BE2C (cell line): Measurements from ENCODE around the gene WEE1.

Experiments
- DNase-seq: peaks from one replicate; pipeline ENCODE4 v3.0.0-alpha.2; 2020
- H3K27me3 ChIP-seq: fragments of 250-450 bp; sonication (Bioruptor Pico); 2 replicates; pipeline ENCODE4 v1.5.1; 2020; ENCODE audit warnings: mild to moderate bottlenecking
- H3K36me3 ChIP-seq: fragments of 250-450 bp; sonication (Bioruptor Pico); 2 replicates; pipeline ENCODE4 v1.5.1; 2020; ENCODE audit warnings: mild to moderate bottlenecking
- H3K4me1 ChIP-seq: fragments of 250-450 bp; sonication (Bioruptor Pico); 2 replicates; pipeline ENCODE4 v1.5.1; 2020
- H3K4me3 ChIP-seq: 2 replicates; pipeline ENCODE4 v1.5.1; 2011; ENCODE audit warnings: low read depth, low read length
- H3K9me3 ChIP-seq: fragments of 250-450 bp; sonication (Bioruptor Pico); 2 replicates; pipeline ENCODE4 v1.5.1; 2020
- TF ChIP-seq, protein P1 (sequence below): IDR thresholded peaks from 2 replicates; pipeline ENCODE4 v1.5.1; 2012; ENCODE audit warnings: mild to moderate bottlenecking, low read depth, low read length

Gene WEE1

DNA sequence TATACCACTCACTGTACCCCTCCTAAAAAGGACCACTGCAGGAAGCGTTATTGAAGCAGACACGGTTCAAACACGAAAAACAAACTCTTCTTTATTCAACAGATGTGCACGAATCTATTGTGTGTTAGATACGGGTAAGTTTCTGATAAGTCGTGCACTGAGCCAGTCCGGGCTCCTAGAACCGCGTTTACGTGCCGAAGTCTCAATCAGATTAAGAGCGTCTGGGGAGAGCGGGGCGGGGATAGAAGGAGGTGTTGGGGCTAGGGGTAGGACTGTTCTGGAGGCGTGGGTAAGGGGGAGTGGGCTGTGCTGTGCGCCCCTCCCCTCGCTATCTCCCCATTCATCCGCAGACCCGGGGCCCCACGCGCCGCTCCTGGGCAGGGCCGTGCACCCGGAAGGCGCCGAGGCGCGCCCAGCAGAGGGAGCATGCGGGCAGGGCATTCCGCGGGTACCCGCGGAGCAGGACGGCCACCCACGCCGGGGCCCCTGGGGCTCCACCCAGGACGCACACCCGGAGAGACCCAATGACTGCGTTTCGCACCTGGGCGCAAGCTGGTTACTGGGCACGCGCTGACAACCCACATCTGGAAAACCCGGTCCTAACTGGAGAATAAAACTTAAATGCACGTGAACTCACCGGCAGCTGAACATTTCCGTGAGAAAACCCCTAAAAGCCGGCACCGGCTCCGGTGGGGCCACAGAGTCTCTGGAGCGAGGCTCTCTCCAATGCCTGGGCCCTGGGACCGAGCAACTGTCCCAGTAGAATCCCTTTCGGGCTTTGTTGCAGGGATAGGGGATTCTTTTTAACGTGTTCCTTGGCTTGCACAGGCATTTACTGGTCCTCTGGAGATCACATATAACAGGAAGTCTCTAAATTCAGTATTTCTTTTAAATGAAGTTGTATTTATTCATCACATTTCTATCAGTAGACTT is 40.6 kb downstream of the WEE1 start:
- Histone ChIP-seq H3K36me3 (no peaks in the 10 kb centered on the region), H3K27me3 (no peaks in the 10 kb centered on the region), H3K4me3 (peak overlapping the region; percentile 70), H3K9me3 (no peaks in the 10 kb centered on the region), H3K4me1 (no peaks in the 10 kb centered on the region)
- TF ChIP-seq, protein P1, sequence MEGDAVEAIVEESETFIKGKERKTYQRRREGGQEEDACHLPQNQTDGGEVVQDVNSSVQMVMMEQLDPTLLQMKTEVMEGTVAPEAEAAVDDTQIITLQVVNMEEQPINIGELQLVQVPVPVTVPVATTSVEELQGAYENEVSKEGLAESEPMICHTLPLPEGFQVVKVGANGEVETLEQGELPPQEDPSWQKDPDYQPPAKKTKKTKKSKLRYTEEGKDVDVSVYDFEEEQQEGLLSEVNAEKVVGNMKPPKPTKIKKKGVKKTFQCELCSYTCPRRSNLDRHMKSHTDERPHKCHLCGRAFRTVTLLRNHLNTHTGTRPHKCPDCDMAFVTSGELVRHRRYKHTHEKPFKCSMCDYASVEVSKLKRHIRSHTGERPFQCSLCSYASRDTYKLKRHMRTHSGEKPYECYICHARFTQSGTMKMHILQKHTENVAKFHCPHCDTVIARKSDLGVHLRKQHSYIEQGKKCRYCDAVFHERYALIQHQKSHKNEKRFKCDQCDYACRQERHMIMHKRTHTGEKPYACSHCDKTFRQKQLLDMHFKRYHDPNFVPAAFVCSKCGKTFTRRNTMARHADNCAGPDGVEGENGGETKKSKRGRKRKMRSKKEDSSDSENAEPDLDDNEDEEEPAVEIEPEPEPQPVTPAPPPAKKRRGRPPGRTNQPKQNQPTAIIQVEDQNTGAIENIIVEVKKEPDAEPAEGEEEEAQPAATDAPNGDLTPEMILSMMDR = peak; percentile 60
- DNase-seq = peak; percentile 80

DNA sequence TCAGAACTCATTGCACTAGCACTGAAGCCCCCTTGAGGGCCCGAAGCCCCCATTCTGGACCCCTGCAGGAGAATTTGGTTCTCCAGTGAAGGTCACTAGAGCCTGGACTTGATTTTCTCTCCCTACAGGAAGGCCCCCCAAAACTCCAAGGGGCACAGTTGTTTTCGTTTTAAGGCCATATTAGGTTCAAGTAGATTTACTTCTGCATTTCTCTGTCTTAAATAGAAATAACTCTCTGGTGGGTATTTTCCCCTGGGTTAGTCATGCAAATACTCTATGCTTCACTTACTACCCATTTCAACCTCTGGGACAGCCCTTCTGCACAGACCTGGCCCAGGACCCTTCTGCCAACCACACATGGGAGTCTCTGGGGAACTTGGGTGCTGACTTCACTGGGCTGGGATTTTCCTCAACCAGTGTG is 41.6 kb downstream of the WEE1 start:
- Histone ChIP-seq H3K9me3 (no peaks in the 10 kb centered on the region), H3K4me1 (no peaks in the 10 kb centered on the region), H3K4me3 (peak overlapping the region; percentile 70; the same call in 1 of the 2 replicates), H3K27me3 (no peaks in the 10 kb centered on the region), H3K36me3 (no peaks in the 10 kb centered on the region)
- DNase-seq = no peak
- TF ChIP-seq, protein P1 = no peak

DNA sequence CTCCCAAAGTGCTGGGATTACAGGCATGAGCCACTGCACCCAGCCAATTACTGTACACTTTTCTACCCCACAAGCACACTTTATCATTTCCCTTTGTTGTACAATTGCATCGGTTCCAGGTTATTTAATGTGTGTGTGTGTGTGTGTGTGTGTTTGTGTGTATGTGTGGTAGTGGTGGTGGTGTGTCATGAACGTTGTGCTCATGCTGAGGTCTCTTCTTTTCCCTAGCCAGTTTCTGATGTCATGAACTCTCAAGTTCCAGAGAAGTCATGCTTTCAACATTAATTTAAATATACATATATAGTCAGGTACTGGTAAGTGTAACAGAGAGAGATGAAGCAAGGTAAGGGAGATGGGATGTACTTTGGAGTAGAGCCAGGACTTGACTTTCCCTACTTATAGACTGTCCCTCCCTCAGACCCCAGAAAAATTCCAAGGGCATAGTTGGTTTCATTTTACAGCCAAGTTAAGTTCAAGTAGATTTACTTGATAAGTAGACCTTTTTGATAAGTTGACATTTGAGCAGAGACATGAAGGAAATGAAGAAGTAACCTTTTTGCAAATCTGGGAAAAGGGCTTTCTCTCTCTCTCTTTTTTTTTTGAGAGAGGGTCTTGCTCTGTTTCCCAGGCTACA is 42.7 kb downstream of the WEE1 start:
- H3K4me1 ChIP-seq = no peaks in the 10 kb centered on the region
- H3K9me3 ChIP-seq = no peaks in the 10 kb centered on the region
- DNase-seq = no peak
- H3K4me3 ChIP-seq = no peak overlapping the region
- H3K27me3 ChIP-seq = no peaks in the 10 kb centered on the region
- H3K36me3 ChIP-seq = no peaks in the 10 kb centered on the region
- TF ChIP-seq, protein P1 = no peak

DNA sequence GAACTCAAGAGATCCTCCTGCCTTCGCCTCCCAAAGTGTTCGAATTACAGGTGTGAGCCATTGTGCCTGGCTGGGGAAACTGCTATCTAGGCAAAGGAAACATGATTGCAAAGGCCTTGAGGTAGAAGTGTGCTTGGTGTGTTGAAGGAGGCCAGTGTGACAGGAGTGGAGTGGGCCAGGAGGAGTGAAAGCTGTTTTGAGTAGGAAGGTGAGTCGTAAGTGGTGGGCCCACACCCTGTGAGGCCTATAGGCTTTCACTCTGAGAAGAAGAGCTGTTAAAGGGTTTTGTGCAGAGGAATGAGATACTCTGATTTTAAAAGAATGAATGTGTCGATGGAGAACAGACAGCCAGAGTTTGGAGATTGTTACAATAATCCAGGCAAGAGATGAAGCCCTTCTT is 43.4 kb downstream of the WEE1 start:
- TF ChIP-seq, protein P1 = no peak
- Histone ChIP-seq H3K36me3 (no peaks in the 10 kb centered on the region), H3K9me3 (no peaks in the 10 kb centered on the region), H3K27me3 (no peaks in the 10 kb centered on the region), H3K4me3 (no peak overlapping the region), H3K4me1 (no peaks in the 10 kb centered on the region)
- DNase-seq = no peak

DNA sequence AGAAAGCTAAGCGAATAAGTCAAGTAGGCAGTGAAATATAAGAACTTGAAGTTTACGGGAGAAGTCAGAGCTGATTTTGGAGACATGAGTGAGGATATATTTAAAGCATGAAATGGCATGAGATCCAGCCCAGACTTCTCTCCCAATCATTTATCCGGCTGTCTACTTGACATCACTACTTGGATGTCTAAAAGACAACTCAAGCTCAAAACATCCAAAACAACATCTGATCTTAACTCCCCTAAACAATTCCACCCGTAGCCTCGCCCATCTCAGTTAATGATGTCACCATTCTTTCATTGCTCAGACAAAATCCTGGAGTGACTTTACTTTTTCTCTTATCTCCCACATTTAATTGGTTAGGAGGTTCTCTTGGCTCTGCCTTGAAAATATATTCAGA is 44.5 kb downstream of the WEE1 start:
- TF ChIP-seq, protein P1 = no peak
- no peak overlapping the region for H3K4me3 ChIP-seq
- H3K4me1 ChIP-seq = no peaks in the 10 kb centered on the region
- no peaks in the 10 kb centered on the region for H3K9me3 ChIP-seq
- DNase-seq = no peak
- H3K27me3 ChIP-seq = no peaks in the 10 kb centered on the region
- H3K36me3 ChIP-seq = no peaks in the 10 kb centered on the region

DNA sequence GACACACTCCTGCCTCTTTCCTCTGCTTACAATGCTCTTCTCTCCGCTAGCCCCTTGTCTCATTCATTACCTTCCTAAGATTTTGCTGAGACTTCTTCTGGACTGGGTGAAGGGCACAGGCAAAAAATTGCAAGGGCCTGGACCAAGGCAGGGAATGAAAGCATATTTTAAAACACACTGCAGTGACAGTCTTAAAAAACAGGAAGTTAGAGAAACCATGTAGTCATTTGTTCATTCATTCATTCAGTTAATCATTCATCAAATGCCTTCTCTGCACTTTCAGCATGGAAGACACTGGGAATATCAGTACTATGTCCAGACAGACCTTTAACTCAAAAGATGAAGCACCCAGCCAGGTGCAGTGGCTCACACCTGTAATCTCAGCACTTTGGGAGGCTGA is 45.5 kb downstream of the WEE1 start:
- no peaks in the 10 kb centered on the region for H3K36me3 ChIP-seq
- TF ChIP-seq, protein P1 = no peak
- H3K9me3 ChIP-seq = no peaks in the 10 kb centered on the region
- H3K4me1 ChIP-seq = no peaks in the 10 kb centered on the region
- no peak for DNase-seq
- no peak overlapping the region for H3K4me3 ChIP-seq
- H3K27me3 ChIP-seq = no peaks in the 10 kb centered on the region
